GM12878 (cell line): ENCODE data around the gene MALT1. TPM values are rescaled to one million over a fixed set of nuclear protein-coding genes. Genes with fewer than 3 reads are reported as not detected.

Source experiments
- ATAC-seq: fragments of 200-7000 bp; cut with Tn5 transposase; 3 replicates; pipeline ENCODE4 v1.9.1; 2020; ENCODE audit warnings: mild to moderate bottlenecking, moderate library complexity
- BruUV-seq: library from RNA; stranded (reverse); fragments of 400-500 nt; replicated peaks from 2 replicates; lab custom pipeline; 2021; lab: Mats Ljungman, UMichigan
- CTCF ChIA-PET: fragments of 300-600 bp; sonication (Branson Sonifier 250); formaldehyde crosslinking; extraction: SDS; loops from one replicate; lab custom pipeline; 2021; ENCODE audit warnings: inconsistent platforms; lab: Yijun Ruan, JAX
- POLR2A ChIA-PET: fragments of 350-600 bp; formaldehyde crosslinking; extraction: SDS; loops from one replicate; lab custom pipeline; 2021; ENCODE audit warnings: inconsistent platforms; lab: Charles Lee
- RAD21 ChIA-PET: fragments of 300-600 bp; sonication (Branson Sonifier 250); formaldehyde crosslinking; loops from one replicate; lab custom pipeline; 2023; ENCODE audit warnings: antibody characterized with exemption; ENCODE audit not compliant: unreplicated experiment; lab: Charles Lee
- SMC1A ChIA-PET: fragments of 300-600 bp; sonication (Branson Sonifier 250); formaldehyde crosslinking; loops from one replicate; lab custom pipeline; 2023; ENCODE audit not compliant: unreplicated experiment, uncharacterized antibody; lab: Charles Lee
- DNase-seq: peaks from one replicate; pipeline ENCODE4 v3.0.0-alpha.2; 2011; ENCODE audit warnings: low read depth, low spot score
- FAIRE-seq: peaks from 3 replicates; lab custom pipeline; 2011; peaks lifted over from hg19 to GRCh38; lab: Jason Lieb, UNC
- H2AFZ ChIP-seq: 2 replicates; pipeline ENCODE4 v1.6.0; 2011; ENCODE audit warnings: low read depth, low read length, control low read depth; ENCODE audit not compliant: control insufficient read depth
- H3K27ac ChIP-seq: 2 replicates; pipeline ENCODE4 v1.5.1; 2011; ENCODE audit warnings: control low read depth; ENCODE audit not compliant: control insufficient read depth, insufficient read depth
- H3K27me3 ChIP-seq, 2 experiments: replicated peaks in 1 of 2; 2 replicates each; pipeline versions ENCODE4 v1.6.0 to v1.6.1; 2011; ENCODE audit warnings: low read length in 1 of 2; ENCODE audit not compliant: control insufficient read depth in 2 of 2, insufficient read depth in 2 of 2
- H3K36me3 ChIP-seq, 2 experiments: 2 replicates each; pipeline ENCODE4 v1.5.1; 2011; ENCODE audit warnings: low read length in 1 of 2; ENCODE audit not compliant: control insufficient read depth in 2 of 2, insufficient read depth in 2 of 2
- H3K4me1 ChIP-seq: 2 replicates; pipeline ENCODE4 v1.6.1; 2011; ENCODE audit warnings: mild to moderate bottlenecking, low read length, moderate library complexity, mixed read lengths; ENCODE audit not compliant: control insufficient read depth, insufficient read depth
- H3K4me2 ChIP-seq: 2 replicates; pipeline ENCODE4 v1.6.0; 2011; ENCODE audit warnings: control low read depth; ENCODE audit not compliant: control insufficient read depth, insufficient read depth
- H3K4me3 ChIP-seq: fragments of 200-600 bp; sonication (generic); 2 replicates; pipeline ENCODE4 v1.5.1; 2016
- H3K79me2 ChIP-seq: 2 replicates; pipeline ENCODE4 v1.6.0; 2011; ENCODE audit warnings: low read length; ENCODE audit not compliant: control insufficient read depth, insufficient read depth
- H3K9ac ChIP-seq: 2 replicates; pipeline ENCODE4 v1.8.0; 2011; ENCODE audit warnings: low read length, control low read depth, mixed read lengths; ENCODE audit not compliant: control insufficient read depth, insufficient read depth
- H3K9me3 ChIP-seq: replicated peaks from 3 replicates; pipeline ENCODE4 v1.5.1; 2011; ENCODE audit warnings: mild to moderate bottlenecking, low read length; ENCODE audit not compliant: control insufficient read depth, insufficient read depth
- H4K20me1 ChIP-seq: 2 replicates; pipeline ENCODE4 v1.6.0; 2011; ENCODE audit not compliant: control insufficient read depth, insufficient read depth
- BACH1 ChIP-seq: fragments of 450-650 bp; IDR thresholded peaks from 2 replicates; pipeline ENCODE4 v1.6.1; 2017; ENCODE audit warnings: mild to moderate bottlenecking, borderline replicate concordance
- CBX3 ChIP-seq: fragments of 200-600 bp; sonication (generic); IDR thresholded peaks from 2 replicates; pipeline ENCODE4 v1.6.1; 2016; ENCODE audit warnings: low read depth, borderline replicate concordance
- EED ChIP-seq: sonication (generic); IDR thresholded peaks from 2 replicates; pipeline ENCODE4 v1.6.1; 2016; ENCODE audit warnings: antibody characterized with exemption, low read depth
- FOXM1 ChIP-seq: IDR thresholded peaks from 2 replicates; pipeline ENCODE4 v1.6.1; 2012; ENCODE audit warnings: low read depth, mild to moderate bottlenecking, inconsistent platforms, low read length, moderate library complexity
- IKZF1 ChIP-seq: fragments of 450-650 bp; conservative IDR thresholded peaks from 2 replicates; pipeline ENCODE4 v1.6.1; 2017; ENCODE audit warnings: antibody characterized with exemption, mild to moderate bottlenecking
- MEF2A ChIP-seq: IDR thresholded peaks from 2 replicates; pipeline ENCODE4 v1.6.1; 2011; ENCODE audit warnings: low read depth, mild to moderate bottlenecking, low read length, moderate library complexity; ENCODE audit not compliant: insufficient read depth
- MYC ChIP-seq: IDR thresholded peaks from 2 replicates; pipeline ENCODE4 v1.6.1; 2011; ENCODE audit warnings: mild to moderate bottlenecking, low read length, moderate library complexity, inconsistent platforms; ENCODE audit not compliant: insufficient read depth, insufficient replicate concordance, insufficient read length, severe bottlenecking
- POLR2AphosphoS5 ChIP-seq: IDR thresholded peaks from 2 replicates; pipeline ENCODE4 v1.6.1; 2011; ENCODE audit warnings: mild to moderate bottlenecking, low read length, inconsistent platforms
- SIX5 ChIP-seq: IDR thresholded peaks from 2 replicates; pipeline ENCODE4 v1.6.1; 2011; ENCODE audit warnings: mild to moderate bottlenecking, low read depth, low read length, moderate library complexity; ENCODE audit not compliant: severe bottlenecking
- SMC3 ChIP-seq: IDR thresholded peaks from 2 replicates; pipeline ENCODE4 v1.6.1; 2011; ENCODE audit warnings: low read length, improper control_type of control experiment, borderline replicate concordance
- SREBF2 ChIP-seq: IDR thresholded peaks from 2 replicates; pipeline ENCODE4 v1.6.1; 2012; ENCODE audit warnings: mild to moderate bottlenecking, low read length
- STAT1 ChIP-seq: fragments of 450-650 bp; conservative IDR thresholded peaks from 2 replicates; pipeline ENCODE4 v1.6.1; 2014; ENCODE audit warnings: antibody characterized with exemption, mild to moderate bottlenecking
- ZNF384 ChIP-seq: IDR thresholded peaks from 2 replicates; pipeline ENCODE4 v1.6.1; 2012; ENCODE audit warnings: low read depth, mild to moderate bottlenecking, low read length, improper control_type of control experiment, borderline replicate concordance
- ZZZ3 ChIP-seq: IDR thresholded peaks from 2 replicates; pipeline ENCODE4 v1.6.1; 2011; ENCODE audit warnings: low read depth; ENCODE audit not compliant: control insufficient read depth, insufficient read length
- WGBS: methylation state at CpG from one replicate; pipeline ENCODE4 v1.1.6; 2016; ENCODE audit warnings: low lambda C conversion rate; ENCODE audit not compliant: insufficient replicate concordance, insufficient coverage; ENCODE audit errors: missing lambda C conversion rate; 5-methylcytosine and 5-hydroxymethylcytosine counted together
- in situ Hi-C: fragments of 300-500 bp; cut with MboI; formaldehyde crosslinking; loops from 9 replicates; pipeline ENCODE4 v1.14.3; 2018; ENCODE audit warnings: mixed read lengths
- intact Hi-C: fragments of 100-400 bp; cut with micrococcal nuclease; formaldehyde crosslinking; loops from one replicate; pipeline ENCODE4 v1.14.2; 2022; ENCODE audit not compliant: unreplicated experiment
- polyA plus RNA-seq, 11 experiments: library from polyadenylated mRNA; depleted of rRNA in 4 of 11; unstranded in 6 of 11; stranded (reverse) in 5 of 11; fragments of >200 nt; fragmentation: Nextera tagmentation in 4 of 11; fragmentation: Illumina TruSeq in 1 of 11; extraction: Ambion mirVana in 4 of 11; extraction: Trizol in 1 of 11; gene quantifications; 1 replicate in 1 of 11; 2 replicates in 10 of 11; pipeline versions ENCODE4 v1.2.1 to v1.2.3, GENCODE V29; 2011 to 2016; ENCODE audit warnings: inconsistent platforms in 2 of 11, missing spikeins in 2 of 11, low read depth in 1 of 11
- total RNA-seq, 4 experiments: library from RNA; depleted of rRNA in 3 of 4; stranded (reverse); fragments of >200 nt in 3 of 4; fragmentation: Illumina TruSeq in 1 of 4; extraction: Trizol in 1 of 4; gene quantifications; 2 replicates each; pipeline versions ENCODE4 v1.2.1 to v1.2.3, GENCODE V29; 2013 to 2021
- TF ChIP-seq, protein P1 (sequence below): fragments of 450-650 bp; IDR thresholded peaks from 2 replicates; pipeline ENCODE4 v1.6.1; 2017; ENCODE audit warnings: borderline replicate concordance
- TF ChIP-seq, protein P2 (sequence below): fragments of 150-350 bp; IDR thresholded peaks from 2 replicates; pipeline ENCODE4 v1.6.1; 2014; ENCODE audit warnings: mild to moderate bottlenecking, low read depth, low read length
- TF ChIP-seq, protein P3 (sequence below): fragments of 450-650 bp; IDR thresholded peaks from 2 replicates; pipeline ENCODE4 v1.6.1; 2018; ENCODE audit warnings: borderline replicate concordance, mild to moderate bottlenecking; ENCODE audit not compliant: partially characterized antibody

MALT1 gene
- total and polyA plus RNA-seq, 10 of the 15 experiments (the other 5 are each of a cell fraction or from before 2014, with no cell fraction given): 17.6 to 126 (median 45.4) TPM

DNA sequence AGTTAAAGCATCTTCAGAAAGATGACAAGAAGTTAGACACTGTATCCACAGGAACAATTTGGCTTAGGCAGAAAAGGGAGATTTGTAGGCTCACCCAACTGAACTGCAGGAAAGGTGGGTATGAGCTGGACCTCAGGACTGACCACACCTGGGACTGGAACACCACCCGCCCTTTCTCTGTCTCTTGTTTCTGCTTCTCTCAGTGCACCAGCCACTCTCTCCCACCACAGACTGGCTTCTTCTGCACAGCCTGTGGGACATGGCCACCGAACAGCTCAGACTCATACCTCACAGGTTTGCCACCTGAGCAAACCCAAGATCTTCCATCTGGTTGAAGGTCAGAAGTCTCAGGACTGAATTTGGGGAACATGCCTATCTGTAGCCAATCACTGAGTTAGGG lies 14.2 kb upstream of the MALT1 start:
- ChIA-PET RAD21 (interaction anchor here (1.2 to 6.0 kb wide), 5 partner anchors 16 to 120 kb away, joined by 3 to 171 read pairs (median 50); partner anchors contain the start of gene MALT1), POLR2A (interaction anchor here (1.1 to 3.7 kb wide), 10 partner anchors 13 to 123 kb away, joined by 3 to 51 read pairs (median 9); partner anchors contain the start of gene MALT1), SMC1A (interaction anchor here (1.0 to 29.9 kb wide), 15 partner anchors 10 to 121 kb away, joined by 3 to 682 read pairs (median 14); partner anchors contain the start of gene MALT1), CTCF (interaction anchor here (0.8 to 5.5 kb wide), 9 partner anchors 14 to 125 kb away, joined by 3 to 58 read pairs (median 16); partner anchors contain the start of gene MALT1)
- intact Hi-C loops: no loop called here
- H3K27me3 ChIP-seq: no peaks in the 10 kb centered on the region
- no peak for DNase-seq
- no peak overlapping the region for H2AFZ ChIP-seq
- H3K4me1 ChIP-seq: peaks cover 31% of the 10 kb centered on the region
- no peaks in the 10 kb centered on the region for H3K36me3 ChIP-seq
- H3K4me2 ChIP-seq: peak overlapping the region; percentile 90
- 0 out of 2 replicates have a peak overlapping the region, but pooled peaks have one; percentile 20 for H3K4me3 ChIP-seq
- H3K79me2 ChIP-seq: peaks cover 66% of the 10 kb centered on the region
- no TSS peak for BruUV-seq
- TF ChIP-seq, protein P1, sequence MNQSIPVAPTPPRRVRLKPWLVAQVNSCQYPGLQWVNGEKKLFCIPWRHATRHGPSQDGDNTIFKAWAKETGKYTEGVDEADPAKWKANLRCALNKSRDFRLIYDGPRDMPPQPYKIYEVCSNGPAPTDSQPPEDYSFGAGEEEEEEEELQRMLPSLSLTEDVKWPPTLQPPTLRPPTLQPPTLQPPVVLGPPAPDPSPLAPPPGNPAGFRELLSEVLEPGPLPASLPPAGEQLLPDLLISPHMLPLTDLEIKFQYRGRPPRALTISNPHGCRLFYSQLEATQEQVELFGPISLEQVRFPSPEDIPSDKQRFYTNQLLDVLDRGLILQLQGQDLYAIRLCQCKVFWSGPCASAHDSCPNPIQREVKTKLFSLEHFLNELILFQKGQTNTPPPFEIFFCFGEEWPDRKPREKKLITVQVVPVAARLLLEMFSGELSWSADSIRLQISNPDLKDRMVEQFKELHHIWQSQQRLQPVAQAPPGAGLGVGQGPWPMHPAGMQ: no peak
- TF ChIP-seq FOXM1 (no peak), STAT1 (no peak), MEF2A (no peak), SMC3 (no peak), POLR2AphosphoS5 (0 out of 2 replicates have a peak, but pooled peaks have one; percentile 39), EED (0 out of 2 replicates have a peak, but pooled peaks have one; percentile 20), CBX3 (no peak), IKZF1 (no peak; the same call in 1 of the 2 replicates), MYC (no peak), SIX5 (no peak), ZNF384 (no peak), BACH1 (no peak; the same call in 1 of the 2 replicates), SREBF2 (no peak), ZZZ3 (no peak)
- TF ChIP-seq, protein P2, sequence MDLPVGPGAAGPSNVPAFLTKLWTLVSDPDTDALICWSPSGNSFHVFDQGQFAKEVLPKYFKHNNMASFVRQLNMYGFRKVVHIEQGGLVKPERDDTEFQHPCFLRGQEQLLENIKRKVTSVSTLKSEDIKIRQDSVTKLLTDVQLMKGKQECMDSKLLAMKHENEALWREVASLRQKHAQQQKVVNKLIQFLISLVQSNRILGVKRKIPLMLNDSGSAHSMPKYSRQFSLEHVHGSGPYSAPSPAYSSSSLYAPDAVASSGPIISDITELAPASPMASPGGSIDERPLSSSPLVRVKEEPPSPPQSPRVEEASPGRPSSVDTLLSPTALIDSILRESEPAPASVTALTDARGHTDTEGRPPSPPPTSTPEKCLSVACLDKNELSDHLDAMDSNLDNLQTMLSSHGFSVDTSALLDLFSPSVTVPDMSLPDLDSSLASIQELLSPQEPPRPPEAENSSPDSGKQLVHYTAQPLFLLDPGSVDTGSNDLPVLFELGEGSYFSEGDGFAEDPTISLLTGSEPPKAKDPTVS: no peak
- TF ChIP-seq, protein P3, sequence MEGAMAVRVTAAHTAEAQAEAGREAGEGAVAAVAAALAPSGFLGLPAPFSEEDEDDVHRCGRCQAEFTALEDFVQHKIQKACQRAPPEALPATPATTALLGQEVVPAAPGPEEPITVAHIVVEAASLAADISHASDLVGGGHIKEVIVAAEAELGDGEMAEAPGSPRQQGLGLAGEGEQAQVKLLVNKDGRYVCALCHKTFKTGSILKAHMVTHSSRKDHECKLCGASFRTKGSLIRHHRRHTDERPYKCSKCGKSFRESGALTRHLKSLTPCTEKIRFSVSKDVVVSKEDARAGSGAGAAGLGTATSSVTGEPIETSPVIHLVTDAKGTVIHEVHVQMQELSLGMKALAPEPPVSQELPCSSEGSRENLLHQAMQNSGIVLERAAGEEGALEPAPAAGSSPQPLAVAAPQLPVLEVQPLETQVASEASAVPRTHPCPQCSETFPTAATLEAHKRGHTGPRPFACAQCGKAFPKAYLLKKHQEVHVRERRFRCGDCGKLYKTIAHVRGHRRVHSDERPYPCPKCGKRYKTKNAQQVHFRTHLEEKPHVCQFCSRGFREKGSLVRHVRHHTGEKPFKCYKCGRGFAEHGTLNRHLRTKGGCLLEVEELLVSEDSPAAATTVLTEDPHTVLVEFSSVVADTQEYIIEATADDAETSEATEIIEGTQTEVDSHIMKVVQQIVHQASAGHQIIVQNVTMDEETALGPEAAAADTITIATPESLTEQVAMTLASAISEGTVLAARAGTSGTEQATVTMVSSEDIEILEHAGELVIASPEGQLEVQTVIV: no peak
- peak; percentile 15 for ATAC-seq
- H3K9me3 ChIP-seq: peaks cover 4% of the 10 kb centered on the region; the same call in 2 of the 3 replicates
- no peak for FAIRE-seq
- in situ Hi-C loops: loop anchor here (5.0 to 25.0 kb wide), 2 partner anchors 125 to 1255 kb away; no protein-coding TSS in a partner anchor
- peak overlapping the region; percentile 76 for H3K9ac ChIP-seq
- H4K20me1 ChIP-seq: no peaks in the 10 kb centered on the region
- WGBS: 69% methylated on average over 2 of the region's 2 CpGs
- H3K27ac ChIP-seq: peak overlapping the region; percentile 94
